HepG2 (cell line): ENCODE measurements around the gene CCDC85C. TPM values are rescaled to one million over a fixed set of nuclear protein-coding genes. Genes with fewer than 3 reads are reported as not detected.

Source experiments
- BORCS8-MEF2B ChIP-seq: sonication (generic); formaldehyde crosslinking; IDR thresholded peaks from 2 replicates; pipeline ENCODE4 v1.8.0; 2022; ENCODE audit warnings: mild to moderate bottlenecking, missing genetic modification reagents
- GABPB1 ChIP-seq: IDR thresholded peaks from 2 replicates; pipeline ENCODE4 v1.6.1; 2016; ENCODE audit warnings: mild to moderate bottlenecking, missing genetic modification reagents, moderate library complexity, missing compliant biosample characterization
- HOXA5 ChIP-seq: sonication (generic); formaldehyde crosslinking; IDR thresholded peaks from 2 replicates; pipeline ENCODE4 v1.4.0; 2020; ENCODE audit warnings: missing genetic modification reagents
- RXRB ChIP-seq: IDR thresholded peaks from 2 replicates; pipeline ENCODE4 v1.6.1; 2016; ENCODE audit warnings: borderline replicate concordance, missing genetic modification reagents, missing compliant biosample characterization
- ZNF333 ChIP-seq: sonication (generic); formaldehyde crosslinking; IDR thresholded peaks from 2 replicates; pipeline ENCODE4 v1.4.0; 2020; ENCODE audit warnings: mild to moderate bottlenecking, missing genetic modification reagents, borderline replicate concordance
- ZNF564 ChIP-seq: sonication (generic); formaldehyde crosslinking; IDR thresholded peaks from 2 replicates; pipeline ENCODE4 v1.8.1; 2023; ENCODE audit warnings: mild to moderate bottlenecking, missing genetic modification reagents
- polyA plus RNA-seq, 8 experiments: library from polyadenylated mRNA; depleted of rRNA in 3 of 8; stranded (reverse) in 7 of 8; unstranded in 1 of 8; fragments of >200 nt; fragmentation: Illumina TruSeq in 4 of 8; extraction: Trizol in 4 of 8; gene quantifications; 2 replicates each; pipeline versions ENCODE4 v1.2.1 to v1.2.3, GENCODE V29; 2011 to 2016; ENCODE audit warnings: low read depth in 4 of 8, missing spikeins in 1 of 8, mixed read lengths in 1 of 8; ENCODE audit not compliant: insufficient read depth in 1 of 8
- total RNA-seq, 5 experiments: library from RNA; depleted of rRNA; stranded (reverse); fragments of >200 nt; fragmentation: Illumina TruSeq; extraction: Trizol; gene quantifications; 2 replicates each; pipeline ENCODE4 v1.2.3, GENCODE V29; 2016; ENCODE audit warnings: low read depth in 1 of 5
- TF ChIP-seq, protein P1 (sequence below): sonication (generic); formaldehyde crosslinking; IDR thresholded peaks from 2 replicates; pipeline ENCODE4 v1.9.0; 2021; ENCODE audit warnings: mild to moderate bottlenecking, missing genetic modification reagents
- TF ChIP-seq, protein P2 (sequence below): sonication (generic); formaldehyde crosslinking; IDR thresholded peaks from 2 replicates; pipeline ENCODE4 v1.8.1; 2023; ENCODE audit warnings: mild to moderate bottlenecking, inconsistent platforms, moderate library complexity, missing genetic modification reagents, borderline replicate concordance

The CCDC85C gene
- total and polyA plus RNA-seq, 2 of the 13 experiments (the other 11 are each of a cell fraction or from before 2014, with no cell fraction given), result 18.8 to 43.8 TPM

DNA sequence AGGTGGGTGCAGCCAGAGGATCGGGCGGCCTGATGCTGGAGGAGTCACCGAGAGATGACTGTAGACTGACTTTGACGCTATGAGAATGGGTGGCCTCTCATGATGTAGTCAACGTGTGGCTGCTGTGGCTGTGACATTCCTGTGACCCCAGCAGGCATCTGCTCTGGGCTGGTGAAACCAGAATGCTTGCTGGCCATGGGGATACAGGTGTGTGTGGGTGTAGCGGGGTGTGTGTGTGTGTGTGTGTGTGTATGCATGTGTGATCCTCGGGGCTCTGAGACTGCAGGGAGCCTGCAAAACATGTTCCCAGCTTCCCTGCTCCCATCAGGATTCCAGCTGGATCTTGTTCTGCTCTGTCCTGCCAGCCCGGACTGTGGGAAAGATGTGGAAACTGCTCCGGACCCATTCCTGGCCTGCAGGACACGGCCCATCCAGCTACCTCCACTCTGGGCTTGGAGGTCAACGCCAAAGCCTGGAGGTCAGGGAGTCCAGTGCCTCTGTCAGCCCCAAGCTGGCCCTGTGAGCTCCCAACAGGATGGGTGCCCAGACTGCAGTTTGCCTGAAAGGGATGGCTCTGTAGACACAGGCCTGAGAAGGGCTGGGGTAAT, 22.1 kb upstream of the CCDC85C start (continued):
- TF ChIP-seq, protein P1, sequence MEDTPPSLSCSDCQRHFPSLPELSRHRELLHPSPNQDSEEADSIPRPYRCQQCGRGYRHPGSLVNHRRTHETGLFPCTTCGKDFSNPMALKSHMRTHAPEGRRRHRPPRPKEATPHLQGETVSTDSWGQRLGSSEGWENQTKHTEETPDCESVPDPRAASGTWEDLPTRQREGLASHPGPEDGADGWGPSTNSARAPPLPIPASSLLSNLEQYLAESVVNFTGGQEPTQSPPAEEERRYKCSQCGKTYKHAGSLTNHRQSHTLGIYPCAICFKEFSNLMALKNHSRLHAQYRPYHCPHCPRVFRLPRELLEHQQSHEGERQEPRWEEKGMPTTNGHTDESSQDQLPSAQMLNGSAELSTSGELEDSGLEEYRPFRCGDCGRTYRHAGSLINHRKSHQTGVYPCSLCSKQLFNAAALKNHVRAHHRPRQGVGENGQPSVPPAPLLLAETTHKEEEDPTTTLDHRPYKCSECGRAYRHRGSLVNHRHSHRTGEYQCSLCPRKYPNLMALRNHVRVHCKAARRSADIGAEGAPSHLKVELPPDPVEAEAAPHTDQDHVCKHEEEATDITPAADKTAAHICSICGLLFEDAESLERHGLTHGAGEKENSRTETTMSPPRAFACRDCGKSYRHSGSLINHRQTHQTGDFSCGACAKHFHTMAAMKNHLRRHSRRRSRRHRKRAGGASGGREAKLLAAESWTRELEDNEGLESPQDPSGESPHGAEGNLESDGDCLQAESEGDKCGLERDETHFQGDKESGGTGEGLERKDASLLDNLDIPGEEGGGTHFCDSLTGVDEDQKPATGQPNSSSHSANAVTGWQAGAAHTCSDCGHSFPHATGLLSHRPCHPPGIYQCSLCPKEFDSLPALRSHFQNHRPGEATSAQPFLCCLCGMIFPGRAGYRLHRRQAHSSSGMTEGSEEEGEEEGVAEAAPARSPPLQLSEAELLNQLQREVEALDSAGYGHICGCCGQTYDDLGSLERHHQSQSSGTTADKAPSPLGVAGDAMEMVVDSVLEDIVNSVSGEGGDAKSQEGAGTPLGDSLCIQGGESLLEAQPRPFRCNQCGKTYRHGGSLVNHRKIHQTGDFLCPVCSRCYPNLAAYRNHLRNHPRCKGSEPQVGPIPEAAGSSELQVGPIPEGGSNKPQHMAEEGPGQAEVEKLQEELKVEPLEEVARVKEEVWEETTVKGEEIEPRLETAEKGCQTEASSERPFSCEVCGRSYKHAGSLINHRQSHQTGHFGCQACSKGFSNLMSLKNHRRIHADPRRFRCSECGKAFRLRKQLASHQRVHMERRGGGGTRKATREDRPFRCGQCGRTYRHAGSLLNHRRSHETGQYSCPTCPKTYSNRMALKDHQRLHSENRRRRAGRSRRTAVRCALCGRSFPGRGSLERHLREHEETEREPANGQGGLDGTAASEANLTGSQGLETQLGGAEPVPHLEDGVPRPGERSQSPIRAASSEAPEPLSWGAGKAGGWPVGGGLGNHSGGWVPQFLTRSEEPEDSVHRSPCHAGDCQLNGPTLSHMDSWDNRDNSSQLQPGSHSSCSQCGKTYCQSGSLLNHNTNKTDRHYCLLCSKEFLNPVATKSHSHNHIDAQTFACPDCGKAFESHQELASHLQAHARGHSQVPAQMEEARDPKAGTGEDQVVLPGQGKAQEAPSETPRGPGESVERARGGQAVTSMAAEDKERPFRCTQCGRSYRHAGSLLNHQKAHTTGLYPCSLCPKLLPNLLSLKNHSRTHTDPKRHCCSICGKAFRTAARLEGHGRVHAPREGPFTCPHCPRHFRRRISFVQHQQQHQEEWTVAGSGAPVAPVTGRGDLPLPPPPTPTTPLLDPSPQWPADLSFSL (CRISPR knock-in tag), result no peak
- TF ChIP-seq, protein P2, sequence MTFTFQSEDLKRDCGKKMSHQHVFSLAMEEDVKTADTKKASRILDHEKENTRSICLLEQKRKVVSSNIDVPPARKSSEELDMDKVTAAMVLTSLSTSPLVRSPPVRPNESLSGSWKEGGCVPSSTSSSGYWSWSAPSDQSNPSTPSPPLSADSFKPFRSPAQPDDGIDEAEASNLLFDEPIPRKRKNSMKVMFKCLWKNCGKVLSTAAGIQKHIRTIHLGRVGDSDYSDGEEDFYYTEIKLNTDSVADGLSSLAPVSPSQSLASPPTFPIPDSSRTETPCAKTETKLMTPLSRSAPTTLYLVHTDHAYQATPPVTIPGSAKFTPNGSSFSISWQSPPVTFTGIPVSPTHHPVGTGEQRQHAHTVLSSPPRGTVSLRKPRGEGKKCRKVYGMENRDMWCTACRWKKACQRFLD (CRISPR knock-in tag), result no peak
- TF ChIP-seq ZNF564 (CRISPR knock-in tag), result no peak
- no peak for TF ChIP-seq BORCS8-MEF2B (CRISPR knock-in tag)
- TF ChIP-seq GABPB1 (CRISPR knock-in tag), result no peak
- TF ChIP-seq RXRB (CRISPR knock-in tag), result no peak
- TF ChIP-seq HOXA5 (CRISPR knock-in tag), result no peak
- TF ChIP-seq ZNF333 (CRISPR knock-in tag), result no peak
